ENCODE data around the gene TMEM52. TPM values are rescaled to one million over a fixed set of nuclear protein-coding genes. Genes with fewer than 3 reads are reported as not detected.

The TMEM52 gene
- total and polyA plus RNA-seq, 2 of the 8 experiments (the other 6 are each of a cell fraction or from before 2014, with no cell fraction given), result 14.6 to 30.2 TPM

DNA sequence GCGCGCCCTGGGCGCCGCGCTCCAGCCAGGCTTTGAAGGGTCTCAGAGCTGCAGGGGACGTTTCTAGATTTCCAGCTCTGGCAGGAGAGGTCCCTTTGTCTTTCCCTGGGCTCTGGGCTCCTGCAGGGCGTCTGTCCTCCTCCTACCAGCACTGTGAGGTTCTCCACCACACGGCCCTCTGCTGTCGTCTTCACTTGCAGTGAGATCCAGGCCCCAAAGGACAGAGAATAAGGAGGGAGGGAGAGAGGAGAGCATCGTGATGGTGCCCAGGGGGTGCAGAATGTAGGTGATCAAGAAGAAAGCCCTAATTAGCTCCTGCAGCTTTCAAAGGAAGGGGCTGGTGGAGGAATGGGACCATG is 24.0 kb downstream of the TMEM52 start (continued):
- TF ChIP-seq RFX5 (IDR thresholded peaks at IDR 0.05; ENCODE audit: borderline replicate concordance, low read depth, low read length), result no peak

All from H1 (cell line).